HepG2 (cell line): ENCODE data around the gene NOP9. TPM values are rescaled to one million over a fixed set of nuclear protein-coding genes. Genes with fewer than 3 reads are reported as not detected.

ENCODE experiments used
- ATRX ChIP-seq: sonication (generic); formaldehyde crosslinking; IDR thresholded peaks from 2 replicates; pipeline ENCODE4 v1.4.0; 2020; ENCODE audit warnings: missing genetic modification reagents, borderline replicate concordance
- HNF4A ChIP-seq: sonication (generic); formaldehyde crosslinking; IDR thresholded peaks from 2 replicates; pipeline ENCODE4 v1.4.0; 2020; ENCODE audit warnings: missing genetic modification reagents
- KAT8 ChIP-seq: IDR thresholded peaks from 2 replicates; pipeline ENCODE4 v1.6.1; 2016; ENCODE audit warnings: missing genetic modification reagents, missing compliant biosample characterization
- KDM5A ChIP-seq: fragments of 200-600 bp; sonication (generic); IDR thresholded peaks from 2 replicates; pipeline ENCODE4 v1.7.0; 2018; ENCODE audit warnings: antibody characterized with exemption, mild to moderate bottlenecking, low read length, borderline replicate concordance
- RXRA ChIP-seq: sonication (generic); formaldehyde crosslinking; IDR thresholded peaks from 2 replicates; pipeline ENCODE4 v1.5.1; 2020; ENCODE audit warnings: missing genetic modification reagents
- SNAI1 ChIP-seq: sonication (generic); formaldehyde crosslinking; IDR thresholded peaks from 2 replicates; pipeline ENCODE4 v1.5.0; 2020; ENCODE audit warnings: mild to moderate bottlenecking, missing genetic modification reagents, borderline replicate concordance
- SNRNP70 ChIP-seq: fragments of 200-400 bp; formaldehyde crosslinking; IDR thresholded peaks from 2 replicates; pipeline ENCODE4 v1.6.1; 2017; ENCODE audit warnings: mild to moderate bottlenecking, low read depth, low read length, moderate library complexity
- WIZ ChIP-seq: sonication (generic); formaldehyde crosslinking; IDR thresholded peaks from 2 replicates; pipeline ENCODE4 v1.5.1; 2020; ENCODE audit warnings: mild to moderate bottlenecking, missing genetic modification reagents
- ZBTB42 ChIP-seq: sonication (generic); formaldehyde crosslinking; IDR thresholded peaks from 2 replicates; pipeline ENCODE4 v1.5.0; 2020; ENCODE audit warnings: mild to moderate bottlenecking, missing genetic modification reagents
- ZNF430 ChIP-seq: sonication (generic); formaldehyde crosslinking; IDR thresholded peaks from 2 replicates; pipeline ENCODE4 v1.9.0; 2021; ENCODE audit warnings: mild to moderate bottlenecking, missing genetic modification reagents
- ZNF432 ChIP-seq: sonication (generic); formaldehyde crosslinking; IDR thresholded peaks from 2 replicates; pipeline ENCODE4 v1.5.0; 2020; ENCODE audit warnings: missing genetic modification reagents, mild to moderate bottlenecking, borderline replicate concordance
- ZNF546 ChIP-seq: sonication (generic); formaldehyde crosslinking; conservative IDR thresholded peaks from 2 replicates; pipeline ENCODE4 v1.8.1; 2023; ENCODE audit warnings: mild to moderate bottlenecking, missing genetic modification reagents
- ZNF547 ChIP-seq: sonication (generic); formaldehyde crosslinking; IDR thresholded peaks from 2 replicates; pipeline ENCODE4 v1.5.1; 2020; ENCODE audit warnings: mild to moderate bottlenecking, missing genetic modification reagents
- ZNF761 ChIP-seq: sonication (generic); formaldehyde crosslinking; conservative IDR thresholded peaks from 2 replicates; pipeline ENCODE4 v1.4.0; 2020; ENCODE audit warnings: mild to moderate bottlenecking, missing genetic modification reagents
- ZNF816 ChIP-seq: sonication (generic); formaldehyde crosslinking; IDR thresholded peaks from 2 replicates; pipeline ENCODE4 v1.8.0; 2022; ENCODE audit warnings: missing genetic modification reagents, mild to moderate bottlenecking, borderline replicate concordance
- ZSCAN9 ChIP-seq: IDR thresholded peaks from 2 replicates; pipeline ENCODE4 v1.6.1; 2016; ENCODE audit warnings: borderline replicate concordance
- polyA plus RNA-seq, 8 experiments: library from polyadenylated mRNA; depleted of rRNA in 3 of 8; stranded (reverse) in 7 of 8; unstranded in 1 of 8; fragments of >200 nt; fragmentation: Illumina TruSeq in 4 of 8; extraction: Trizol in 4 of 8; gene quantifications; 2 replicates each; pipeline versions ENCODE4 v1.2.1 to v1.2.3, GENCODE V29; 2011 to 2016; ENCODE audit warnings: low read depth in 4 of 8, missing spikeins in 1 of 8, mixed read lengths in 1 of 8; ENCODE audit not compliant: insufficient read depth in 1 of 8
- total RNA-seq, 5 experiments: library from RNA; depleted of rRNA; stranded (reverse); fragments of >200 nt; fragmentation: Illumina TruSeq; extraction: Trizol; gene quantifications; 2 replicates each; pipeline ENCODE4 v1.2.3, GENCODE V29; 2016; ENCODE audit warnings: low read depth in 1 of 5
- TF ChIP-seq, protein P1 (sequence below), 2 experiments: sonication (generic) in 1 of 2; formaldehyde crosslinking in 1 of 2; IDR thresholded peaks; 2 replicates each; pipeline versions ENCODE4 v1.5.1 to v1.6.1; 2011 to 2020; ENCODE audit warnings: borderline replicate concordance in 1 of 2, low read depth in 1 of 2, low read length in 1 of 2, mild to moderate bottlenecking in 1 of 2, missing genetic modification reagents in 1 of 2, moderate library complexity in 1 of 2
- TF ChIP-seq, protein P2 (sequence below): sonication (generic); formaldehyde crosslinking; IDR thresholded peaks from 2 replicates; pipeline ENCODE4 v1.5.1; 2020; ENCODE audit warnings: missing genetic modification reagents, mild to moderate bottlenecking, borderline replicate concordance
- TF ChIP-seq, protein P3 (sequence below): sonication (generic); formaldehyde crosslinking; IDR thresholded peaks from 2 replicates; pipeline ENCODE4 v1.8.0; 2022; ENCODE audit warnings: mild to moderate bottlenecking, missing genetic modification reagents, moderate library complexity
- TF ChIP-seq, protein P4 (sequence below), 2 experiments: sonication (generic) in 1 of 2; formaldehyde crosslinking in 1 of 2; IDR thresholded peaks; 2 replicates each; pipeline versions ENCODE4 v1.4.0 to v1.6.1; 2018 to 2020; ENCODE audit warnings: missing genetic modification reagents in 2 of 2, borderline replicate concordance in 1 of 2, low read depth in 1 of 2, mild to moderate bottlenecking in 1 of 2, missing biosample characterization in 1 of 2
- TF ChIP-seq, protein P5 (sequence below): sonication (generic); formaldehyde crosslinking; IDR thresholded peaks from 2 replicates; pipeline ENCODE4 v1.8.1; 2023; ENCODE audit warnings: missing genetic modification reagents, mild to moderate bottlenecking, borderline replicate concordance

The NOP9 gene
- total and polyA plus RNA-seq, 2 of the 13 experiments (the other 11 are each of a cell fraction or from before 2014, with no cell fraction given), result 24.5 to 61.6 TPM

DNA sequence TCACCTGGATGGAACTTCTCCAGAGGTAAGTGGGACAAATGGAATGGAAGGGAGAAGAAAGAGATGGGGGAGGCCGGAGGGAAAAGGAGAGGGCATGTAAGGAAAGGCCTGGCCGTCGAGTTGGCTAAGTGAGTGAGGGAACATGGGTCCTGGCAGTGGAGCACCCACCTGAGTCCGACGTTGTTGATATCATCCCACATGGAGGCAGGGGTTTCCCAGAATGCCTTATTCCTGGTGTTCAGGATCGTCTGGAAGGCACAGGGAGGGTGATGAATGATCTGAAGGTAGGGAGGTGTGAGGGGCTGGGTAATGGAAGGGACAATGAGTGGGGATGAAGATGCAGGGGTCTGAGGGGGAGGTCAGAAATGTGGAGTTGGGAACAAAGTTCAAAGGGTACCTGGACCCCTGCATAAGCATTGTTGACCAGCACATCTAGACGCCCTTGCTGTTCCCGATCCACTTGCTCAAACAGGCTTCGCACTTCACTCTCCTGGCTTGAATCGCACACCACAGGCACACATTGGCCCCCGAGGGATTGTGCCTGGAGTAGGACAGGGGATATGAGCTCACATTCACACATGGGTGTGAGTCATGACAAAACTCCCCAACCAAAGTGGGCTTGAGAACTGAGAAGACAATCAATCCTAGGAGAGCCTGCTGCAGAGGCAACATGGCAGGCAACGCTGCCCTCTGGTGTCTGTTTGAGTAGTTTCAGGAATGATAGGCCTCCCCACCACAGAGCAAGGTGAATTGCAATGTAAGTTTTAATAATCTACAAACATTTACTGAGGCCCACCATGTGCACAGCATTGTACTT is 3.1 kb upstream of the NOP9 start (continued):
- TF ChIP-seq ZNF432, result no peak
- 0 out of 2 replicates have a peak, but pooled peaks have one; percentile 67 for TF ChIP-seq ATRX (CRISPR knock-in tag)
- TF ChIP-seq HNF4A, result no peak
- TF ChIP-seq ZNF430 (CRISPR knock-in tag), result no peak
- TF ChIP-seq ZSCAN9 (CRISPR knock-in tag), result no peak; the same call in 1 of the 2 replicates
- TF ChIP-seq SNRNP70, result no peak
- no peak for TF ChIP-seq WIZ (CRISPR knock-in tag)
- TF ChIP-seq, protein P1, sequence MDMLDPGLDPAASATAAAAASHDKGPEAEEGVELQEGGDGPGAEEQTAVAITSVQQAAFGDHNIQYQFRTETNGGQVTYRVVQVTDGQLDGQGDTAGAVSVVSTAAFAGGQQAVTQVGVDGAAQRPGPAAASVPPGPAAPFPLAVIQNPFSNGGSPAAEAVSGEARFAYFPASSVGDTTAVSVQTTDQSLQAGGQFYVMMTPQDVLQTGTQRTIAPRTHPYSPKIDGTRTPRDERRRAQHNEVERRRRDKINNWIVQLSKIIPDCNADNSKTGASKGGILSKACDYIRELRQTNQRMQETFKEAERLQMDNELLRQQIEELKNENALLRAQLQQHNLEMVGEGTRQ (IDR thresholded peaks at IDR 0.05; ENCODE audit: low read depth, low read length), result 0 out of 2 replicates have a peak, but pooled peaks have one; percentile 1
- TF ChIP-seq, protein P1 (CRISPR knock-in tag; IDR thresholded peaks at IDR 0.05; ENCODE audit: borderline replicate concordance), result no peak
- TF ChIP-seq ZNF816, result no peak
- peak; percentile 68 for TF ChIP-seq RXRA (CRISPR knock-in tag)
- TF ChIP-seq, protein P2, sequence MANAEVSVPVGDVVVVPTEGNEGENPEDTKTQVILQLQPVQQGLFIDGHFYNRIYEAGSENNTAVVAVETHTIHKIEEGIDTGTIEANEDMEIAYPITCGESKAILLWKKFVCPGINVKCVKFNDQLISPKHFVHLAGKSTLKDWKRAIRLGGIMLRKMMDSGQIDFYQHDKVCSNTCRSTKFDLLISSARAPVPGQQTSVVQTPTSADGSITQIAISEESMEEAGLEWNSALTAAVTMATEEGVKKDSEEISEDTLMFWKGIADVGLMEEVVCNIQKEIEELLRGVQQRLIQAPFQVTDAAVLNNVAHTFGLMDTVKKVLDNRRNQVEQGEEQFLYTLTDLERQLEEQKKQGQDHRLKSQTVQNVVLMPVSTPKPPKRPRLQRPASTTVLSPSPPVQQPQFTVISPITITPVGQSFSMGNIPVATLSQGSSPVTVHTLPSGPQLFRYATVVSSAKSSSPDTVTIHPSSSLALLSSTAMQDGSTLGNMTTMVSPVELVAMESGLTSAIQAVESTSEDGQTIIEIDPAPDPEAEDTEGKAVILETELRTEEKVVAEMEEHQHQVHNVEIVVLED (CRISPR knock-in tag), result no peak; the same call in 1 of the 2 replicates
- TF ChIP-seq KAT8, result peak; percentile 70; the same call in 1 of the 2 replicates
- no peak for TF ChIP-seq KDM5A
- no peak; the same call in 1 of the 2 replicates for TF ChIP-seq ZNF547 (CRISPR knock-in tag)
- no peak for TF ChIP-seq SNAI1
- TF ChIP-seq, protein P3, sequence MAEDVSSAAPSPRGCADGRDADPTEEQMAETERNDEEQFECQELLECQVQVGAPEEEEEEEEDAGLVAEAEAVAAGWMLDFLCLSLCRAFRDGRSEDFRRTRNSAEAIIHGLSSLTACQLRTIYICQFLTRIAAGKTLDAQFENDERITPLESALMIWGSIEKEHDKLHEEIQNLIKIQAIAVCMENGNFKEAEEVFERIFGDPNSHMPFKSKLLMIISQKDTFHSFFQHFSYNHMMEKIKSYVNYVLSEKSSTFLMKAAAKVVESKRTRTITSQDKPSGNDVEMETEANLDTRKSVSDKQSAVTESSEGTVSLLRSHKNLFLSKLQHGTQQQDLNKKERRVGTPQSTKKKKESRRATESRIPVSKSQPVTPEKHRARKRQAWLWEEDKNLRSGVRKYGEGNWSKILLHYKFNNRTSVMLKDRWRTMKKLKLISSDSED, result no peak
- no peak for TF ChIP-seq ZNF546
- TF ChIP-seq, protein P4, sequence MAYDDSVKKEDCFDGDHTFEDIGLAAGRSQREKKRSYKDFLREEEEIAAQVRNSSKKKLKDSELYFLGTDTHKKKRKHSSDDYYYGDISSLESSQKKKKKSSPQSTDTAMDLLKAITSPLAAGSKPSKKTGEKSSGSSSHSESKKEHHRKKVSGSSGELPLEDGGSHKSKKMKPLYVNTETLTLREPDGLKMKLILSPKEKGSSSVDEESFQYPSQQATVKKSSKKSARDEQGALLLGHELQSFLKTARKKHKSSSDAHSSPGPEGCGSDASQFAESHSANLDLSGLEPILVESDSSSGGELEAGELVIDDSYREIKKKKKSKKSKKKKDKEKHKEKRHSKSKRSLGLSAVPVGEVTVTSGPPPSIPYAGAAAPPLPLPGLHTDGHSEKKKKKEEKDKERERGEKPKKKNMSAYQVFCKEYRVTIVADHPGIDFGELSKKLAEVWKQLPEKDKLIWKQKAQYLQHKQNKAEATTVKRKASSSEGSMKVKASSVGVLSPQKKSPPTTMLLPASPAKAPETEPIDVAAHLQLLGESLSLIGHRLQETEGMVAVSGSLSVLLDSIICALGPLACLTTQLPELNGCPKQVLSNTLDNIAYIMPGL (CRISPR knock-in tag; IDR thresholded peaks at IDR 0.05; ENCODE audit: borderline replicate concordance in 1 of 2, low read depth in 1 of 2), result peak; percentile 68 to 90
- no peak for TF ChIP-seq ZBTB42
- TF ChIP-seq ZNF761, result no peak
- TF ChIP-seq, protein P5, sequence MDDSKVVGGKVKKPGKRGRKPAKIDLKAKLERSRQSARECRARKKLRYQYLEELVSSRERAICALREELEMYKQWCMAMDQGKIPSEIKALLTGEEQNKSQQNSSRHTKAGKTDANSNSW (CRISPR knock-in tag), result 0 out of 2 replicates have a peak, but pooled peaks have one; percentile 13
